WTC11 (cell line): ENCODE results near the gene CBX7. TPM values are rescaled to one million over a fixed set of nuclear protein-coding genes. Genes with fewer than 3 reads are reported as not detected.

Experiments
- ATAC-seq: fragments of 200-7000 bp; cut with Tn5 transposase; 2 replicates; pipeline ENCODE4 v1.10.0; 2021; ENCODE audit warnings: mild to moderate bottlenecking, moderate library complexity
- CTCF ChIA-PET: fragments of 300-600 bp; sonication (Branson Sonifier 250); formaldehyde crosslinking; loops from one replicate; lab custom pipeline; 2021; ENCODE audit warnings: antibody characterized with exemption; lab: Charles Lee
- POLR2A ChIA-PET: fragments of 350-600 bp; sonication (Branson Sonifier 250); formaldehyde crosslinking; loops from one replicate; lab custom pipeline; 2021; ENCODE audit warnings: antibody characterized with exemption; lab: Charles Lee
- DNase-seq: peaks from one replicate; pipeline ENCODE4 v3.0.0; 2021; ENCODE audit warnings: low spot score
- H3K27ac Mint-ChIP-seq: 2 replicates; pipeline ENCODE4 v1.8.0; 2021; ENCODE audit warnings: mixed read lengths
- H3K27me3 Mint-ChIP-seq: 2 replicates; pipeline ENCODE4 v1.8.0; 2021; ENCODE audit warnings: low read depth, mild to moderate bottlenecking, moderate library complexity, mixed read lengths
- H3K36me3 Mint-ChIP-seq: 2 replicates; pipeline ENCODE4 v1.8.0; 2021; ENCODE audit warnings: mixed read lengths
- H3K4me1 Mint-ChIP-seq: 2 replicates; pipeline ENCODE4 v1.8.0; 2022; ENCODE audit warnings: mixed read lengths
- H3K4me3 Mint-ChIP-seq: 2 replicates; pipeline ENCODE4 v1.8.0; 2021; ENCODE audit warnings: mild to moderate bottlenecking, moderate library complexity, mixed read lengths
- H3K9me3 Mint-ChIP-seq: 2 replicates; pipeline ENCODE4 v1.8.0; 2021; ENCODE audit warnings: mixed read lengths
- ARID4B ChIP-seq: sonication (generic); formaldehyde crosslinking; IDR thresholded peaks from 2 replicates; pipeline ENCODE4 v1.8.0; 2023; ENCODE audit warnings: missing genetic modification reagents, mild to moderate bottlenecking, borderline replicate concordance
- ATF1 ChIP-seq: sonication (generic); formaldehyde crosslinking; IDR thresholded peaks from 2 replicates; pipeline ENCODE4 v1.8.1; 2023; ENCODE audit warnings: mild to moderate bottlenecking, moderate library complexity, missing genetic modification reagents
- ESRRA ChIP-seq: sonication (generic); formaldehyde crosslinking; IDR thresholded peaks from 2 replicates; pipeline ENCODE4 v1.8.1; 2022; ENCODE audit warnings: mild to moderate bottlenecking, missing genetic modification reagents, borderline replicate concordance
- FOXP4 ChIP-seq: sonication (generic); formaldehyde crosslinking; IDR thresholded peaks from 2 replicates; pipeline ENCODE4 v1.8.0; 2022; ENCODE audit warnings: mild to moderate bottlenecking, missing genetic modification reagents
- GABPB1 ChIP-seq: sonication (generic); formaldehyde crosslinking; IDR thresholded peaks from 2 replicates; pipeline ENCODE4 v1.8.1; 2023; ENCODE audit warnings: mild to moderate bottlenecking, missing genetic modification reagents
- IRF2 ChIP-seq: sonication (generic); formaldehyde crosslinking; IDR thresholded peaks from 2 replicates; pipeline ENCODE4 v1.8.0; 2022; ENCODE audit warnings: low read depth, missing genetic modification reagents, borderline replicate concordance
- OVOL2 ChIP-seq: fragments of 250-450 bp; sonication (Bioruptor Pico); IDR thresholded peaks from 2 replicates; pipeline ENCODE4 v1.9.0; 2021; ENCODE audit warnings: mild to moderate bottlenecking, borderline replicate concordance
- PRRX2 ChIP-seq: fragments of 250-450 bp; sonication (Bioruptor Pico); IDR thresholded peaks from 2 replicates; pipeline ENCODE4 v1.8.0; 2021; ENCODE audit warnings: mild to moderate bottlenecking
- SMAD4 ChIP-seq: sonication (generic); formaldehyde crosslinking; IDR thresholded peaks from 2 replicates; pipeline ENCODE4 v1.8.0; 2022; ENCODE audit warnings: mild to moderate bottlenecking, missing genetic modification reagents
- TEAD4 ChIP-seq: sonication (generic); formaldehyde crosslinking; IDR thresholded peaks from 2 replicates; pipeline ENCODE4 v1.8.0; 2022; ENCODE audit warnings: mild to moderate bottlenecking, missing genetic modification reagents
- USF2 ChIP-seq: sonication (generic); formaldehyde crosslinking; IDR thresholded peaks from 2 replicates; pipeline ENCODE4 v1.8.1; 2023; ENCODE audit warnings: mild to moderate bottlenecking, missing genetic modification reagents, moderate library complexity
- ZBTB21 ChIP-seq: sonication (generic); formaldehyde crosslinking; IDR thresholded peaks from 2 replicates; pipeline ENCODE4 v1.8.1; 2023; ENCODE audit warnings: mild to moderate bottlenecking, missing genetic modification reagents, borderline replicate concordance
- ZNF121 ChIP-seq: sonication (generic); formaldehyde crosslinking; IDR thresholded peaks from 2 replicates; pipeline ENCODE4 v1.8.0; 2023; ENCODE audit warnings: missing genetic modification reagents
- ZNF232 ChIP-seq: sonication (generic); formaldehyde crosslinking; IDR thresholded peaks from 2 replicates; pipeline ENCODE4 v1.8.0; 2022; ENCODE audit warnings: mild to moderate bottlenecking, missing genetic modification reagents
- ZNF281 ChIP-seq: sonication (generic); formaldehyde crosslinking; IDR thresholded peaks from 2 replicates; pipeline ENCODE4 v1.8.0; 2023; ENCODE audit warnings: mild to moderate bottlenecking, missing genetic modification reagents
- ZNF532 ChIP-seq: fragments of 250-450 bp; sonication (Bioruptor Pico); IDR thresholded peaks from 2 replicates; pipeline ENCODE4 v1.9.0; 2021; ENCODE audit warnings: mild to moderate bottlenecking, borderline replicate concordance
- total RNA-seq: library from RNA; stranded (reverse); gene quantifications from 3 replicates; pipeline ENCODE4 v1.2.3, GENCODE V29; 2021
- TF ChIP-seq, protein P1 (sequence below): sonication (generic); formaldehyde crosslinking; IDR thresholded peaks from 2 replicates; pipeline ENCODE4 v1.8.0; 2022; ENCODE audit warnings: mild to moderate bottlenecking, missing genetic modification reagents

The CBX7 gene
- total RNA-seq, 1 experiment from 2014 or later = 10.6 TPM

- TF ChIP-seq FOXP4 (CRISPR knock-in tag) = no peak
- no peak for TF ChIP-seq USF2 (CRISPR knock-in tag)
- TF ChIP-seq ZNF281 (CRISPR knock-in tag) = no peak
These were observed 22.3 kb downstream of the CBX7 start (continued) for GRCh38 chr22:39130152-39130704.

DNA sequence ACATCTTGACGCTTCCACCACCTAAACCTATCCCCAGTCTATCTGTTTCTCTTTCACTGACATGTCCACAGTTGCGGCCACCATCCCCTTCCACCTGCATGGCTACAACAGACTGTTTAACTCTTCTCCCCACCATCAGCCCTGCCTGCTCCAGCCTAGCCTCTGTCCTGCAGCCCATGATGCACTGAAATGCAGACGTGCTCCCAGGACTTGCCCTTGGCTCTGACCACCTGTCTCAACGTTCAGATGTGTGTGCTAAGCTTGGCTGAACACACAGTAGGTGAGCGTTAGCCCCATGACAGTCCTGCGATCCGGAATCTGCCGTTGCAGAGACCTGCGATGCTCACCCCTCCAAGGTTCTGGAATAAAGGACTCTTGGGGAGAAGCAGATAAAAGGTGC, 22.7 kb downstream of the CBX7 start:
- Mint-ChIP-seq H3K27me3 (no peaks in the 10 kb centered on the region; the same call in 1 of the 2 replicates), H3K9me3 (no peaks in the 10 kb centered on the region), H3K36me3 (no peaks in the 10 kb centered on the region), H3K4me1 (peaks cover 21% of the 10 kb centered on the region), H3K27ac (no peak overlapping the region), H3K4me3 (no peak overlapping the region)
- ChIA-PET POLR2A (interaction anchor here (0.6 kb wide), 1 partner anchor 409 kb away, joined by 7 read pairs; no protein-coding TSS in a partner anchor), CTCF (interaction anchor here (0.6 to 0.7 kb wide), 2 partner anchors 317 to 863 kb away, joined by 3 to 4 read pairs; no protein-coding TSS in a partner anchor)
- no peak for DNase-seq
- ATAC-seq = no peak
- TF ChIP-seq ATF1 (CRISPR knock-in tag) = no peak
- no peak for TF ChIP-seq GABPB1
- TF ChIP-seq SMAD4 (CRISPR knock-in tag) = no peak
- no peak for TF ChIP-seq ARID4B
- no peak for TF ChIP-seq ZNF232 (CRISPR knock-in tag)
- no peak for TF ChIP-seq ZBTB21 (CRISPR knock-in tag)
- no peak for TF ChIP-seq IRF2 (CRISPR knock-in tag)
- TF ChIP-seq PRRX2 (CRISPR knock-in tag) = no peak
- no peak for TF ChIP-seq ZNF121
- TF ChIP-seq OVOL2 (CRISPR knock-in tag) = no peak
- TF ChIP-seq ZNF532 (CRISPR knock-in tag) = no peak
- no peak for TF ChIP-seq TEAD4
- TF ChIP-seq, protein P1, sequence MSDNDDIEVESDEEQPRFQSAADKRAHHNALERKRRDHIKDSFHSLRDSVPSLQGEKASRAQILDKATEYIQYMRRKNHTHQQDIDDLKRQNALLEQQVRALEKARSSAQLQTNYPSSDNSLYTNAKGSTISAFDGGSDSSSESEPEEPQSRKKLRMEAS (CRISPR knock-in tag) = no peak
- no peak for TF ChIP-seq ESRRA (CRISPR knock-in tag)
